Superior temporal gyrus (tissue), 1 donor: Measurements from ENCODE around the gene CA9.

ENCODE experiments used
- DNase-seq: peaks from one replicate; pipeline ENCODE4 v3.0.0-alpha.2; 2016; ENCODE audit errors: extremely low spot score

Gene CA9

DNA sequence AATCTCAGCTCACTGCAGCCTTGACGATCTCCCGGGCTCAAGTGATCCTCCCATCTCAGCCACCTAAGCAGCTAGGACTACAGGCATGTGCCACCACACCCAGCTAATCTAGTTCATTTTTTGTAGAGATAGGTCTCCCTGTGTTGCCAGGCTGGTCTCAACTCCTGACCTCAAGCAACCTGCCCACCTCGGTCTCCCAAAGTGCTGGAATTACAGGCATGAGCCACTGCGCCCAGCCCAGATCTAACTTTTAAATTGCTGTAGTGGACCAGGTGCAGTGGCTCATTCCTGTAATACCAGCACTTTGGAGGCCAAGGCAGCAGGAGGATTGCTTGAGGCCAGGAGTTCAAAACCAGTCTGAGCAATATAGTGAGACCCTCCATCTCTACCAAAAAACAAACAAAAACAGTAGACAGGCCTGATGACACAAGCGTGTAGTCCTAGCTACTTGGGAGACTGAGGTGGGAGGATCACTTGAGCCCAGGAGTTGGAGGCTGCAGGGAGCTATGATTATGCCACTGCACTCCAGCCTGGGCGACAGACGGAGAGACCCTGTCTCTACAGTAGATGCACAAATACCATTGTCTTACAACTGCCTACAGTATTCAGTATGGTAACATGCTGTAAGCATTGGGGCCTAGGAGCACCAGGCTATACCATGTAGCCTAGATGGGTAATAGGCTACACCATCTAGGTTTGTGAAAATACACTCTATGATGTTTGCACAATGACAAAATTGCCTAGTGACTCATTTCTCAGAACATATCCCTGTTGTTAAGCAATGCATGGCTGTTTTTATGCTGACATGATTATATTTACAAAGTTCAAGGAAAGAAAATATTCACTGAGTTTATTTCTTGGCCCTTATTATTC lies 21.5 kb upstream of the CA9 start:
- no peak for DNase-seq

GRCh38 chr9:35652829-35653209 lies 20.9 kb upstream of the CA9 start:
- DNase-seq = no peak

DNA sequence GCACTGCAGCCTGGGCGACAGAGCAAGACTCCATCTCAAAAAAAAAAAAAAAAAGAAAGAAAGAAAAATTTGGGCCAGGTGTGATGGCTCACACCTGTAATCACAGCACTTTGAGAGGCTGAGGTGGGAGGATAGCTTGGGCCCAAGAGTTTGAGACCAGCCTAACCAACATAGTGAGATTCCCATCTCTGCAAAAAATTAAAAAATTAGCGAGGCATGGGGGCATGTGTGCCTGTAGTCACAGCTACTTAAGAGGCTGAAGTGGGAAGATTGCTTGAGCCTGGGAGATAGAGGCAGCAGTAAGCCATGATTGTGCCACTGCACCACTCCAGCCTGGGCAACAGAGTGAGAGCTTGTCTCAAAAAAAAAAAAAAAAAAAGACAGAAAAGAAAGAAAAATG lies 20.1 kb upstream of the CA9 start:
- DNase-seq = no peak

DNA sequence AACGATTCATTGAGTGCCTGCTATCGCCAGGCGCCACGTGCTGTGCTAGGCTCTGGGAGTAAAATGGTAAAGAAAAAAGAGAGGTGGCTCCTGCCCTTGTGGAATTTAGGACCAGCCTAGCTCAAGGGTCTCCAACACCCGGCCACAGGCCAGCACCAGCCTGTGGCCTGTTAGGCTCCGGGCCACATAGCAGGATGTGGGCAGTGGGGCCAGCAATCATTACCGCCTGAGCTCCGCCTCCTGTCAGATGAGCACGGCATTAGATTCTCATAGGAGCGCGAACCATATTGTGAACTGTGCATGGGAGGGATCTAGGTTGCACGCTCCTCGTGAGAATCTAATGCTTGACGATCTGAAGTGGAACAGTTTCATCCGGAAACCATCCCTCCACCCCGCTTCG lies 17.4 kb upstream of the CA9 start:
- DNase-seq = no peak

- peak; percentile 59 for DNase-seq
Observed at GRCh38 chr9:35656831-35657545, 16.7 kb upstream of the CA9 start.

DNA sequence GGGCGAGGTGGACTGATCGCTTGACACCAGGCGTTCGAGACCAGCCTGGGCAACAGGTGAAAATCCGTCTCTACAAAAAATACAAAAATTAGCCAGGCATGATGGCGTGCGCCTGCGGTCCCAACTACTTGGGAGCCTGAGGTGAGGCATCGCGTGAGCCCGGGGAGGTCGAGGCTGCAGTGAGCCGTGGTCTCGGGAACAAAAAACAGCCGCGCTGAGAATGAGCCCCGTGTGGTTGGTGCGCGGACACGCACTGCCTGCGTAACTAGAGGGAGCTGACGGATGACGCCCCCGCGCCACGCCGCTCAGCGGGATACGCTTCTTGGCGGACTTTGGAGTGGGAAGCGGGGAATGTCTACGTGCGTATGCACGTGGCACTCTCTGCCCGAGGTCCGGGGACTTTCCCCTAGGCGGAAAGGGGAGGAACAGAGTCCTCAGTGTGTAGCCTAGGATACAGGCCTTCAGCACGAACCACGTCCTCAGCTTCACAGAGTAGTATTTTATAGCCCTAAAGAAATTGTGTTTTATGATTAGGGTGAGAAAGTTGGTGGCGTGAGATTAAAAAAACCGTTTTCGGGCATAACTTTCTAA lies 16.1 kb upstream of the CA9 start, which contains the start of gene RMRP:
RMRP (minus strand) TSS at position 474 of the 591 bp plus-strand sequence.
- DNase-seq = peak; percentile 99

DNA sequence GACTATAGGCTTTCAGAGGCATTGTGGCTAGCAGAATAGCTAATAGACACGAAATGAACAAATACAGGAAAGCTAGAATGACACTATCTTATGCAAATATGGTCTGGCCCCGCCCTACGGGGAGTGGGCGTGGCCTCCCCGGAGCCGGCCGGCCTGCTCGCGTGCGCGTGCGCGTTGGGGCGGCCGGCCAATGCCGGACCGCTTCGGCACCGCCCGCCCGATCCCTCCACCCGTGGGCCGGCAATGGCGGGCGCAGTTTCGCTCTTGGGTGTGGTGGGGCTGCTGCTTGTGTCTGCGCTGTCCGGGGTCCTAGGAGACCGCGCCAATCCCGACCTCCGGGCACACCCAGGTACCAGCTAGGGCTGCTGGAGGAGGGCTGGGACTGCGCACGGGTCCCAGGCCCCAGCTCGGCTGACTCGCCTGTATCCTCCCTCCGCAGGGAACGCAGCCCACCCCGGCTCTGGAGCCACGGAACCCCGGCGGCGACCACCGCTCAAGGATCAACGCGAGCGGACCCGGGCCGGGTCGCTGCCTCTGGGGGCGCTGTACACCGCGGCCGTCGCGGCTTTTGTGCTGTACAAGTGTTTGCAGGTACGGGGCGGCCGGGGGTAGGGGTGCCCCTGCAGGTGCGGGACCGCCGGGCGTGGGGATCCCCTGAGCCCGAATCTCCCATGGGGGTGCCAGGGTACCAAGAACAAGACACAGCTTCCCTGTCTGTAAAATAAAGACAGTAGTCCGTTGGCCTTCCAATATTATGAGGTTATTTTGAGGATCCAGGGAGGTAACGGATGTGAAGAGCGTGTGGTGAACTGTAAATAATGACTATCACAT lies 15.4 kb upstream of the CA9 start, which contains the start of gene CCDC107:
CCDC107 (plus strand) TSS at position 156 of the 831 bp plus-strand sequence; CDS start at position 244, 88 bp downstream.
- DNase-seq = peak; percentile 30

DNA sequence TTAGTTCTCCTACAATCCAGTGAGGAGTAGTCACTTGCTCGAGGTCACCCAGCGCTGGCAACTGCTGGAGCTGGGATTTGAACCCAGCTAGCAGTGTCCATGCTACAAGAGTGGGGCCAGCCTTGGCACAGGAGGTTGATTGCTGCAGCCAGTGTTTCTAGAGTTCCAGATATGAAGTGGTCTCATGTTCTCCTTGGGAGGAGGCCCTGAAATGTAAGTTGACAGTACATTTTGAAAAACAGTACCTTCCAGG lies 14.8 kb upstream of the CA9 start:
- peak; percentile 41 for DNase-seq

DNA sequence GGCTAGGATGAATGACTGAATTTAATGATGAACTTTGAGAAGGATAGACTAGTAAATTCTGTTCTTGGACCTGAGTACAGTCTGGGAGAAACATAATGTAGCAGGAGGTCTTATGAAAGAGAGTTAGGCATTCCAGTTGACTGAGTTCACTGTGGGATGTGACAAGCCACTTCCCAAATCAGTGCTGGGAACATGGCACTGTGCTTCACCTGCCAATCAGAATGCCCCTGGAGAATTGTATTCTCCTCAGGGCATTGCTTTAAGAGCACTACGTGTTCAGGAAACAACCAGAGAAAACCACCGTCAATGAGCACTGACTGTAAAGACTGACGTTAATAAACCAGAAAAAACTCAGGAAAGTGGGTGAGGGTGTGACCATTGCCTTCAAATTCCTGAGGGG lies 14.4 kb upstream of the CA9 start:
- DNase-seq = no peak

GRCh38 chr9:35660966-35661415 lies 12.7 kb upstream of the CA9 start:
- DNase-seq = peak; percentile 71

DNA sequence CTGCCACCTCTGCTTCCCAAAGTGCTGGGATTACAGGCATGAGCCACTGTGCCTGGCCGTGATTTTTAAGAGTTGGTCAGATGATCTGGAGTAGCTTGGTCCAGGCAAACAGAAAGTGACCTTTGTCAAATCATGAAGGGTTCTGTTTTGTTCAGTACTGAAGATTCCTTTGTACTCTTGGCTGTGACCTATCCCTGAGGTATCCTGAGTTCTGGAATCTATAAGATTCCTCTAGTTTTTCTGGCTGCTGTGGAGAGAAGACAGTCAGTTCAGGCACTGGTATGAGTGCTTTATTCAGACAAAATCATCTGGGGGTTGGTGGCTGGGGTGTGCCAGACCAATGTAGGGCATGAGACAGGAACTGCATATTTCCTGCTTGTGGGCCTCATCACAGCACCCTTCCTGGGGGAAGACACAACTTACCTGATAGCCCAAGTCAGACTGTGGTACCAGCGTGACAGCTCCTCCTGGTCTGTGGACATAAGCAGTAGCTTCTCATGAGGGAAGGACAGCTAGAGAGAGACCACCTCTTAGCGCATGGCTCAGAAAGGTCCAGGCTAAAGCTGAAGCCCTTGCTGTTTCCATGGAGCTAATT lies 11.9 kb upstream of the CA9 start:
- no peak for DNase-seq

- DNase-seq = no peak
Observed at GRCh38 chr9:35662437-35662836, 11.3 kb upstream of the CA9 start.

DNA sequence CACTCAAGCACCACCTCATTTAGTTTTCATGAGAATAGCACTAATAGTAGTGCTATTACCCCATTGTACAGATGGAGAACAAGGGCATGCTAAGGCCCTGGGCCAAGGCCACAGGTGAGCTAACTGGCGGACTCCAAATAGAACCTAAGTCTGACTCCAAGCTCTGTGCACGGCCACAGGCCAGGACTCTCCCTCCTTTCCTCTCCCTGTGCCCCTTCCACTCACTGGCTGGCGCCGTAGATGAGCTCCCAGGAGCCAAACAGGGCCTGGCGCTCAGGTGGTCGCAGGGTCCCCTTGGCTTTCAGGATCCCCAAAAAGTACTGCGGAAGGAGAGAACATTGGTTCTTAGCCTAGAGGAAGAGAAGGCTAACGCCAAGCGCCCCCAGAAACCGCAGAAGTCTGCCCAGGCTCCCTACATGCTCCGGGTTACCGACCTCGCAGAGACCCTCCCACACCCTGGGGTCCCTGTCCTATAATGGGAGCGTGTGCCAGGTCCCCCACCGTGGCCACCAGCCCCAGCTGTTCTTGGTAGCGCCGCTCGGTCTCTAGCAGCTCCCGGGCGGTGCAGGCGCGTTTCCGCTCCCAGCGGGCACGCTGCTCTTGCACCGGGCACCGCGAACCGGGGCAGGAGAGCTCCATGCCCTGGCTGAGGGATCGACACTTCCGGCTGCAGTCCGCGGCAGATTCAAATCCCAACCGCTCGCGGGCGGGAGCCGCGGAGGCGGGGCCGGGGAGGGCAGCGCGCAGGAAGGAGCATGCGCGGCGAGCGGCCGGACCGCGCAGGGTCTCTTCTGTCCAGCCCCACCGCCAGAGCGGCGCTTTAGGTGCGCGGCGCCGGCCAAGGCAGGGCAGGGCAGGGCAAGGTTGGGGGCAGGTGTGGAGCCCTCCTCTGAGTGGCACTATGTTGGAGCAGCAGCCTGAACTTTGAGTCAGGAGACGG lies 8.9 kb upstream of the CA9 start, which contains the start of gene ARHGEF39:
ARHGEF39 (minus strand) TSS at position 665 of the 940 bp plus-strand sequence; CDS start at position 639, 26 bp downstream.
- peak; percentile 57 for DNase-seq

DNA sequence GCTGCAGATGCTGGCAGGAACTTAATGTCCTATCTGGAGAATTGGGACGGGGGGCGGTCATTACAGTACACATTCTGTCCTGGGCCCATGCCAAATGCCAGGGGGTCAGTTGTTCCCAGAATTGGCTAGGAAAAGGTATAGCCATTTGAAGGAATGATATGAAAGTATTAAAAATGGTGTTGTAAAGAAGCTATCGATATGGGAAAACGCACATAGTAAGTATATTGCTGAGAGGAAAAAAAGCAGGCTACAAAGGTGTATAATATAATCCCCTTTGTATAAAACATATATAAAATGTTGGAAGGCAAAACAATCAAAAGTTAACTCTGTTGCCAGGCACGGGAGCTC lies 8.3 kb upstream of the CA9 start:
- no peak for DNase-seq

- DNase-seq = no peak
Observed at GRCh38 chr9:35666045-35666444, 7.7 kb upstream of the CA9 start.

GRCh38 chr9:35666549-35666948 lies 7.2 kb upstream of the CA9 start:
- no peak for DNase-seq

- no peak for DNase-seq
Observed at GRCh38 chr9:35667939-35668338, 5.8 kb upstream of the CA9 start.

DNA sequence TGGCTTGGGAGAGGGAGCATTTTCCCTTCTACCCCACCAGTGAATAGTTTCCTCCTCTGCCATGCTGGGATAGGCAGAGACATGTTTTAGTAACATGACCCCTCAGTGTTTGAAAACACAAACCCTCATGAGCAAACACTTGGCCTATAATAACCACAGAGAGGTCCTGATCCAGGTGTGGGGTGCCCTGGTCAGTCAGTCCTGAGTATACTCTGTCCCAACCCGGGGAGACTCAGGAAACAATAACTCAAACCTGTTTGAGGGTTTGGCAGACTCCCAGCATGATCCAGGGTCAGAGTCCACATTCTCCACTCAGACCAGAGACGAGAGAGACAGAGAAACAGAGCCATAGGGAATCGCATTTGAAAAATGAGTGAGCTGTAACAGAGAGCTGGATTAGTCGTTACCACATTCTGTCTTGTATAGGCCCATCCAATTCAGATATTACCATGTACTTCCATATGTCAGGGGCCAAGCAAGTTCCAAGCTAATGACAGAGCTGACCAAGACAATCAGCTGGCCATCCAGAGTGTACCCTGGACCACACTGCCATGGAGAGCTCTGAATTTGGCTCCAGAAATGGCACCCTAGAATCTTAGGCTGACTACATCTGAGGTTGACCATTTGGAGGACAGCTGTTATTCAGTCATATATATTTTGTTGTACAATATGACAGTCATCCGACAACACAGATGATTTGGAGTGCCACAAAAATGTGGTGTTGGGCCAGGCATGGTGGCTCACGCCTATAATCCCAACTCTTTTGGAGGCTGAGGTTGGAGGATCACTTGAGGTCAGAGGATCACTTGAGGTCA lies 4.2 kb upstream of the CA9 start:
- no peak for DNase-seq

DNA sequence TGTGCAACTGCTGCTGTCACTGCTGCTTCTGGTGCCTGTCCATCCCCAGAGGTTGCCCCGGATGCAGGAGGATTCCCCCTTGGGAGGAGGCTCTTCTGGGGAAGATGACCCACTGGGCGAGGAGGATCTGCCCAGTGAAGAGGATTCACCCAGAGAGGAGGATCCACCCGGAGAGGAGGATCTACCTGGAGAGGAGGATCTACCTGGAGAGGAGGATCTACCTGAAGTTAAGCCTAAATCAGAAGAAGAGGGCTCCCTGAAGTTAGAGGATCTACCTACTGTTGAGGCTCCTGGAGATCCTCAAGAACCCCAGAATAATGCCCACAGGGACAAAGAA lies 265 bp downstream of the CA9 start:
- DNase-seq = no peak

- no peak for DNase-seq
Observed at GRCh38 chr9:35675204-35675603, 1.5 kb downstream of the CA9 start.
